Stimulated activated CD4-positive, alpha-beta T cell treated with anti-CD3 and anti-CD28 coated beads, Interleukin-15, amount 100 ng/mL, for 48 hours (primary cell): ENCODE results near the gene CAMP.
"Not testable (repeated sequence)": the region's sequence is repeated elsewhere in the genome, so short reads cannot be mapped to it uniquely, and the experiment has no call there.

ENCODE experiments used
- DNase-seq, 2 donors: peaks; one replicate each; pipeline ENCODE4 v3.0.0-alpha.2; 2020; ENCODE audit warnings: low read depth in 2 of 2

The CAMP gene

GRCh38 chr3:48256557-48256956 is 33.3 kb downstream of the CAMP start:
- no peak for DNase-seq

GRCh38 chr3:48258530-48258929 is 35.2 kb downstream of the CAMP start:
- no peak for DNase-seq

GRCh38 chr3:48267782-48268181 is 44.5 kb downstream of the CAMP start:
- no peak for DNase-seq

GRCh38 chr3:48268381-48268935 is 45.2 kb downstream of the CAMP start:
- peak; percentile 89 to 91 for DNase-seq

GRCh38 chr3:48268936-48269561 is 45.8 kb downstream of the CAMP start:
- peak; percentile 65 to 66 for DNase-seq

GRCh38 chr3:48269592-48269991 is 46.3 kb downstream of the CAMP start:
- no peak for DNase-seq

GRCh38 chr3:48270306-48270705 is 47.0 kb downstream of the CAMP start:
- DNase-seq: no peak

- not testable (repeated sequence) for DNase-seq
These were observed 47.9 kb downstream of the CAMP start for GRCh38 chr3:48271223-48271622.

- no peak for DNase-seq
These were observed 48.6 kb downstream of the CAMP start for GRCh38 chr3:48271763-48272498.

- peak in 1 of 2 donors; percentile 38 for DNase-seq
These were observed 50.4 kb downstream of the CAMP start for GRCh38 chr3:48273594-48274211.

GRCh38 chr3:48274452-48274851 is 51.2 kb downstream of the CAMP start:
- DNase-seq: no peak
